Breast epithelium (tissue), 3 donors: ENCODE measurements around the gene ADAM12.

ENCODE experiments used
- POLR2A ChIP-seq: fragments of 450-650 bp; IDR thresholded peaks from one replicate; pipeline ENCODE4 v1.6.1; 2016; ENCODE audit warnings: antibody characterized with exemption, mild to moderate bottlenecking, moderate library complexity
- POLR2AphosphoS5 ChIP-seq, 3 donors: sonication (generic); formaldehyde crosslinking; IDR thresholded peaks; one replicate each; pipeline ENCODE4 v1.6.1; 2017; ENCODE audit warnings: antibody characterized with exemption in 3 of 3

DNA sequence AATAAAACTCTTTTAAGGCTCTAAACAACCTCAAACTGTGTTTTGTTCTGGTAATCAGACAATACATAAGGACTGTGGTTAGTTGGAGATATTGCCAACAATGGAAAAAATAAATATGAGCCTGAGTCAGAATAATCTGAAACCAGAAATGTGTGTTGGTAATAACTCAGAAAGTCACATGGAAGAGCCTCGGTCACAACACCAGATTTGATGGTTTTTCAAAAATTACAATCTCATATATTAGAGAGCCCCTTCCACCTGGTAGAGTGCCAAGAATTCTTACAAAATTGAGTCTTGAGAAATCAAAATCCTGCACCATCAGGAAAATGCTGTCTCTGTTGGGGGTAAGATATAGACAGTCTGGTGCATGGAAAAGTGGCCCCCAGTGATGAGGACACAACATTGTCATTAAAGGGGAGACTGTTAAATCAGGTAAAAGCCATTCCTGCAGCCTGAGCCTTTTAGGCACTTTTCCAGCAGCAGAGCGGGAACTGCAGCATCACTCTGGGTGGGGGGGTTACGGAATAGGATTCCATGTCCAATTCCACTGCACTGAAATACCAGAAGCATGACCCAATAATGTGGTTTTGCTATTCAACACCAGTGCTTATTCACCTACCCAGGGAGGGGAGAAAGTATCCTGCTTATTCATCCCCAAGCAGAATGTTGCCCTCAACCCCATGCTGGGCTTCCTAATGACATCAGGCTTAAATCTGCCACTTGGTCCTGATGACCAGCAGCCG, 9.5 kb upstream of the ADAM12 start:
- TF ChIP-seq POLR2AphosphoS5 (IDR thresholded peaks at IDR 0.05) = no peak
- TF ChIP-seq POLR2A = no peak
